Stimulated activated CD4-positive, alpha-beta T cell treated with anti-CD3 and anti-CD28 coated beads, Interleukin-15, amount 100 ng/mL, for 1 hour (primary cell): ENCODE measurements around the gene NUP210L.
A peak's percentile ranks its signal among the peaks of the same experiment; 100 is the strongest.

Source experiments
- DNase-seq, 2 donors: peaks; one replicate each; pipeline ENCODE4 v3.0.0-alpha.2; 2020; ENCODE audit warnings: low read depth in 1 of 2, low spot score in 1 of 2

The NUP210L gene

DNA sequence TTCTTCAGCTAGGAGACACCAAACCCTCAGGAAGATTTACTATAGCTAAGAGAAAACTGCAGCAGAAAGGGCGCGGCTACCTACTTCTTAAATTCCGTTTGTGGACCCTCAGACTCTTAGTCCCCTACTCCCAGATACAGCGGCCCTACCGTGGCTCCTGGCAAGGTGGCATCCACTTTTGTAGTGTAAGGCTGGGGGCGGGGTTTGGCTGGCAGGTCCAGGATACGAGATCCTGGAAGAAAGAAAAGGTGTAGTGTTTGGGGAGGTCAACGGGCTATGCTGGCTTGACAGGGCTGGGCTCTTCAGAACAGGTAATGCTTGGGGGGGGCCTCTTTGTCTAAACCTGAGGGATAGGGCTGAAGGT is 186.9 kb downstream of the NUP210L start:
- no peak for DNase-seq

DNA sequence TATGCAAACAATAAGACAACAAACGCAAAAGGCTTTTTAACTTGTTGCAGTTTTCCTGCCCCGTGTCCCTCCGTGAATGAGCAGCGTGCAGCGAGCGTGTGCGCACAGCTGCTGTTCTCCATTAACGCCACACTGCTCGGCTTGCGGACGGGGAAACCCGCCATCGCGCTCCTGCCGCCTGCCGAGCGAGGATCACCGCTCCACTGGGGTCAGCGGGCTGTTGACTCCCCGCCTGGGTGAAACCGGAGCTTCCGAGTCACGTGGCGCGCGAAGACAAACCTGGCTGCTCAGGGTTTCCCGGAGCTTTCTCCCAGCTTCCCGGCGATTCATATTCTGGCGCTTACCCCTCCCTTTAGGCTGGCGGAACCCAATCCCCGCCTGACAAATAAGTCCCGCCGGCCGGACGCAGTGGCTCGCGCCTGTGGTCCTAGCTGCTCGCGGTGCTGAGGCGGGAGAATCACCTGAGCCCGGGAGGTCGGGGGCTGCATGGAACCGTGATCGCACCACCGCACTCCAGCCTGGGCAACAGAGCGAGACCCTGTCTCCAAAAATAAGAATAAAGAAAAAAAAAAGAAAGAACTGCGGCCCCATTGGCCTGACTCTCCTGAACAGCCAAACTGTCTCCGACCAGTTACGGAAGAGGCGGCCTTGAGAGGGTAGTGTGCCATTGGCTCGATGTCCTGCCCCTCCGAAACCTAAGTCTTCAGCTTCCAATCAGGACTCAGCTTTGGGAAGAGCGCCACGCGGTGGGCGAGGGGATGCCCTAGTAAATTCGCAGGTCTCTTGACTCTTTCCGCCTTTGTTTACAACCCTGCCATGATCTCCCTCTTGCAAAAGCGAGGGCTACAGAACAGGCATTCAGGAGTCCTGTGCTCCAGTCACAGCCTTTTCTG is 187.5 kb downstream of the NUP210L start, which contains the start of gene CREB3L4:
Gene CREB3L4, plus strand, starts transcription at position 796 of the 893 bp plus-strand sequence. CDS start 624 bp downstream, outside the sequence.
- peak; percentile 63 to 67 for DNase-seq

DNA sequence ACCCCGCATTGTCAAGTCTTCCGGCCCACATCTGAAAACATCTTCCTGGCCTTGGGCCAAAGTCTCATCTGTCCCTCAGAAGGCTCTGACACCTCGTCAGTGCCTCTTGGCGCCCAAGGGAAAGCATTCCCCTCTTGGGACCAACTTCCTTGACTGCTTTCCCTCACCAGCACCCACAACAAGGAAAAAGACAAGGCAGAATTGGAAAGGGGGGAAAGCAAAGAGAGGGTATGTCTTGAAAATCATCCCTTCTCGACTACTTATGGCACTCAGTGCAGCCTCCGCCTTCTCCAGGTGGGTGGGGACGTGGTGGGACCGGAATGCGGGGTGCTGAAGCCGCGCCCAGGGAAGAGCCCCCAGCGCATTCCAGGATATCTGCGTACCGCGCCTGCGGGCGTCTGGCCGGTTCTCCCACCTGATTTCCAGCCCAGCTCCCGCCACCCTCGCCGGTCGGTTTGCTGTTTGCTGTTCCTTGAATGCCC is 191.0 kb downstream of the NUP210L start:
- no peak for DNase-seq

DNA sequence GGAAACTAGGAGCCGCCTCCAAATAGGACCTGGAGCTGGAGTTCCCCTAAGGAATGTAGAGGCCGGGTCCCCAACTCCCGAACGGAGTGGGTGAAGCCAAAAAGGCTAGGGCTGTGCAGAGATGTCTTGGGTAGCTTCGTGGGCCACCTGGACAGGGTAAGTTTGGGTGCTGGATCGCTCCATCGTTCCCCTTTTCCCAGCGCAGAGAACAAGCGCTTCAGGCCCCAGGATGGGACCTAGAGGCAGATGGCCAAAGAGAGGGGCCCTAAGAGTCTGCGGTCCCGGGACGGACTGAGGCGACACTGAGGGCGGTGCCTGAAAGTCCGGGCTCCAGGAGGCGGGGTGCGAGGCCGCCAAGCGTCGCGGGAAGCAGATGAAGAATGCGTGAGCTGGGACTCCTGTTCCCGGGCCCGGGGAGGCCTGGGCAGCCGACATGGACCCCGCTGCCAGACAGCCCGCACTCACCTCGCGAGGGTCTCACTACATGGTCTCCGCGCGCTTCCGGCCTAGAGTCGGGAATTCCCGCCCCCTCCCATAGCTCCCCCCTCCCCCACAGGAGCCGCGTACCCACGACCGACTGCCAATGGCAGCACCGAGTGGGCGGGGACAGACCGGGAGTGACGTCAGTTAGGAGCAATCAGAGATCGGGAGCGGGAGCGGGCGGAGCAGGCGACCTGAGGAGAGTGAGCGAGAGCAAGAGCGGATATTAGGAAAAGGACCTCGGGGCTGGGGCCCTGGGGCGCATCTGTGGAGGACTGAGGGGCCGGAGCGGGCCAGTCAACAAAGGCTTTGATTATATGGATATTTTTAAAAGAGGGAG is 191.6 kb downstream of the NUP210L start, which contains the start of gene SLC39A1:
Gene SLC39A1, minus strand, starts transcription at position 508 of the 820 bp plus-strand sequence. CDS start 822 bp downstream, outside the sequence.
- DNase-seq: peak; percentile 82 to 86

DNA sequence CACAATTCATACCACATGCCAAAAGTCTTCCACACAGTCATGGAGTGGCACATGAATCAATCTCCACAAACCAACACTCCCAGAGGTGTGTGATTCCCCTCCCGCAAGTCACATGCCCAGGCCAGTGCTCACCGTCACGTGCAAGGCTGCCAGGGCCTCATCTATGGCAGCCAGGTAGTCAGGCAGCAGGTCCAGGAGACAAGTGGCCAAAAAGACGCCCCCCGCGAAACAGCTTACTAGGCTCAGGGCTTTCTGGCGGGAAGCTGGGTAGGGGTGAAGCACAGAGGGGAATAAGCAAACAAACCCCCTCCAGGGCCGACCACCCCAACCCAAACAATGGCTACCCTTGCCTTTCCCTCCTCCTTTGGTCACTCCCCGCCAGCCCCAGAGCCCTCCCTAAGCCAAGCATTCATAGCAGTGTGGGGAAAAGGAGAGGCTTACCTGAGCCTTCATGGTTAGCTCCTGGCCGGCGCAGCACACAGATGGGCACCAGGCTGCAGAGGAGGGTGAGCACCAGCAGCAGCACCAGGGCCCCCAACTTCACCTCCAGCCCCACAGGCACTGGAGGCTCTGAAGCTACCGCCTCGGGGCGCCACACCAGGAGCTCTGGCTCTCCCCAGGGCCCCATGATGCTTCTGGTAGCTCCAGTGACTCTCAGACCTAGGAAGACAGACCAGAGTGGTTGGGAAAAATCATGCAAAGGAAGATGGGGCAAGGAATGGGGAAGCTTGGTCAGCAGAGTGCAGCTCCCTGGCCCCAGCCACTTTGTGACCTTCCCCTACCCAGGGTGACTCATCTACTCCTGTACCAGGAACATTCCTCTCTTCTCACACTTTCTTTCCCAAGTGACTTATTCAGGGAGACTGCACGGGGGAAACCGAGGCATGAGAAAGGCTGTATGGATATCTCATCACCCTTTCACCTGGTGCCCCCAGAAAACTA is 192.5 kb downstream of the NUP210L start:
- DNase-seq: no peak

DNA sequence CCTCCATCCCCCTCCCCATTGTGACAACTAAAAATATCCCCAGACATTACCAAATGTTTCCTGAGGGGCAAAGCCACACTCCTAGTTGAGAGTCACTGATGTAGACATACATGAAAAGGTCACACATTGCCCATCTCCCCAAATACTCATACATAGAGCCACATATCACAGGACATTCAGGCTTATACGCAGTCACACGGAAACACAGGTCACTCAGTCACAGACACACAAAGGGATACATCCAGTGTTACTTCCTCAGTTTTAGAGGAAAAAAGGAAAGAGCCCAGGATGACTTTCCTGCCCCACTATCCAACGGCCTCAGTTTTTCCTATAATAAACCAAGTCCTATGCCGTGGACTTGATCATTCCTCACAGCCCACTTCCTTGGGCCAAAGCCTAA is 193.5 kb downstream of the NUP210L start:
- no peak for DNase-seq

DNA sequence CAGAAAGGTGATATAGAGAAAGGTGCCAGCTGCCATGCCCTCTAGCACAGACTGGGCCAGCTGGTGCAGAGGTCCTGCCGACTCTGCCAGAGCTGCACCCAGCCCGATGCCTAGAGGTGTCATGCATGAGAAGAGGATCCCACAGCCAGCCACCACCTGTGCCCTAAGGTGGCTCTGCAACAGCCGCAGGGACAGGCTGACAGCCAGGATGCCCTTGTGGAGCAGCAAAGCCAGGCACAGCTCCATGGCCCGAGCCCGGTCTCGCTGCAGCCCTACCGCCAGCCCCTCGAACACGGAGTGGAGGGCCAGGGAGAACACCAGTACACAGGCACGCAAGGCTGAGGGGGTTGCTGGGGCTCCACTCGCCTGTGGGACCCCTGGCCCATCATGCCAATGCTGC is 194.7 kb downstream of the NUP210L start:
- no peak for DNase-seq

DNA sequence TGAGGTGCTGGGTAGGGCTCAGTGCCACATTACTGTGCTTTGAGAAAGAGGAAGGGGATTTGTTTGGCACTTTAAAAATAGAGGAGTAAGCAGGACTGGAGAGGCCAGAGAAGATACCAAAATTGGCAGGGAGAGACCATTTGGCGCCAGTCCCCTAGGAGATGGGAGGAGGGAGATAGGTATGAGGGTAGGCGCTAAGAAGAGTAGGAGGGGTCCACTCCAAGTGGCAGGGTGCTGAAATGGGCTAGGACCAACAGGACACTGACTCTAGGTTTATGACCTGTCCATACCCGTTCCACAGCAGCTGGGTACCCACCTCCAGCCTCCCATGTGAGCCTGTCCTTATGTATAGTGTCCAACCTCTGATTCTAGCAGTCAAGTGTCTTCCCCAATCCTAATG is 195.4 kb downstream of the NUP210L start:
- DNase-seq: no peak

DNA sequence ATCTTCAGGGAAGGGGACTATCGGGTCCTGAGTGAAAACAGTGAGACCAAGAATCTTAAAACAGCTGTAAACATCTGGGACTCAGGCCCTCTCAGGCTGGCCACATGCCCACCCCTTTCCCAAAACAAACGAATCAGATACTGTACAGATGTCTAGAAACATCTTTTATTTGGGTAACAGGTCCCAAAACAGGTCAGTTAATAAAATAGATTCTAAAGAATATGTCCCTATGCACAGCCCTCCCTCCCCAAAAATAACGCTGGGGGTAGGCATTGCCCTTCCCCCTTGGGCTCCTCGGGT is 196.0 kb downstream of the NUP210L start:
- DNase-seq: no peak

DNA sequence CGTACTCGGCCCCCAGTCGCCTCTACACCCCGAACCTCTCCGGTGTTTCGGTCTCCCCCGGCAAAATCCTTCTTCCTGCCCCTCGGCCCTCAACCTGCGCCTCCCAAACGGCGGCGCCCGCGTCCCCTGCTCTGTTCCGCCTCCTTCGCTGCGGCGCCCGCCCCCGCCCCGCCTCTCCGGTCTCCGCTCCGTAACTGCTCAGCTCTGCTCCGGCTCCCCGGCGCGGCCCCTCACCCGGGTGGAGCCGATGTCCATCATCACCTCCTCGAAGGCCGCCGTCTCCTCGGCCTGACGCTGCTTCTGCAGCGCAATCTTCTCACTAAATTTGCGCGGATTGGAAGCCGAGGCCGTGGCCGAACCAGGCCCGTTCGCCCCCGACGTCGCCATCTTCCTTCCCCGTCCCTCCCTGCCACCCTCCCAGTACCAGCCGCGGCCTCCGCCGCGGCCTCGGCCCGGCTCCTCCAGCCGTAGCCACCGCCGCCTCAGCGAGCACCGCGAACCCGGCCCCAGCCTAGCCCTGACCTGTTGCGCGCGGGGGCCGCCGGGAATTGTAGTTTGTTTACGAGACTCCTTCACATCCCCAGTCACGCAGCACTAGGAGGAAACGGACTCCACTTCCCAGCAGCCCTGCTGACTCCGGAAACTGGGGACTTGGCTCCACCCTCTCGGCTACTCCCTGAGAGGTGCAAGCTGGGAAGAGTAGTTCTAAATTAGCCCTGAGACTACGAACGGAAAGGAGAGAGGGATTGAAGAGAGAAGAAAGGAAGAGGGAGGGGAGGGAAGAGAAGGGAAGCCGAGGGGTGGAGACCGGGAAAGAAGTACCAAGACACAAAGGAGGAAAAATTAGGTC is 196.5 kb downstream of the NUP210L start, which contains the start of gene CRTC2:
Gene CRTC2, minus strand, starts transcription at position 502 of the 850 bp plus-strand sequence. Its CDS starts 115 bp downstream, at position 387.
- DNase-seq: peak; percentile 90 to 91

DNA sequence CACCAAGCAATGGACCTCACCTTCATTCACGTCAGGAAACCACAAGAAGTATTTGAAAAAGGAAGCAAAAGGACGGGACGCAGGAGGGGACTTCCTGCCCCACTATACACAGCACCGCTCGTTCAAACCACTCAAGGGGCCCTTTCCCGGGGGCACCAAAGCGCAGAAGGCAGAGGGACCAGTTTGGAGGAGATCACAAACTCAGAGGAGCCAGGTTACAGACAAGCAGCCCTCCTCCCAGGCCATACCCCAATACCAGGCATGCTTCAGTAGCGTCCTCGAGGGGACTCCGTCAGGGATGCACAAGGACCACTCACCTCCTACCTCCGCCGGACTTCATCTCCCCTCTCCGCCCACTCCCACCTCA is 197.1 kb downstream of the NUP210L start:
- no peak for DNase-seq

DNA sequence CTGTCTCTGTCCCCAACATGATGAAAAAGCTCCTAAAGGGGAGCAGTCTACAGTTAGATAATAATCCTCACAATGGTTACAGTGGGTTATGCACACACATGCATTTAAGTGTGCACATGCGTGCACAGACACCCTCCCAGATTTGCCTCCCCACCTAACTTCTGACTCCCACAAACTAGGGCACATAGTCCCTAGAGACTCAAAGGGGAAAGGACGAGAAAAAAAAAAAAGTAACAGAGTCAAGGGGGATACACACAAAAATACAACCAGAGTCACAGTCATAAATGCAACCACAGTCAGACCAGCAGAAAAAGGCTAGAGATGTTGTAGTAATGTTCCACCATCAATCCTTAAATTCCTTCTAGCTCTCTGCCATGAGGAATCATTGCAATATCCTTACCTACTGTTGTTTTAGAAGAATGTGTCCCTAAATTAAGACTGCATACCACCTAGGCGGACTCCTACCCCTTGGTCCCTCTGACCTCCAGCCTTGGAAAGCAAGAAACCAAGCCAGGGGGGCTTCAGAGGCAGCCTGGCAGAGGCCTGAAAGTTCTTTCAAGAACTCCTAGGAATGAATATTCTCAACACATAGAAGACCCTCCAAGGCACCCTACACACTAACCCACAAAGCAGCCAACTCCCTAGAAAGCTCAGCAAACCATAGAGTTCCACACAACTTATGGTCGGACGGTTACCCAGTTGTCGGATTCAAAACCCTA is 197.7 kb downstream of the NUP210L start:
- no peak for DNase-seq

DNA sequence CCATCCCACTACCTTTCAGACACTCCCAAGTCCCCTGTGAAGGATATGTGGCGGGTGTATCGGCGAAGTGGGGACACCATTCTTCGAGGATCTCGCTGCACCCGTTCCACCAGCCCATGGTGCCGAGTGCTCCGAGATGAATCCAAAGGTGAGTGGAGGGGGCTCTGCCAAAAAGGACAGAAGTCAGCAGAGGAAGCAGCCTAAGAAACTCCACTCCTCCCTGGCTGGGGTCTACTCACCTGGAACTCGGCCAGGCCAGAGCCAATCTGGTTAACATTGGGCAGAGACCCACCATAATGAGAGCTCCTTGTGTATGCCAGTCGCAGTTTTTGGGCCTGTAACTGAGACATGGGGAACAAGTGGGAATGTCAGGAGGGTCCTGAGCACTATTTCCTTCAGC is 200.0 kb downstream of the NUP210L start:
- DNase-seq: no peak

DNA sequence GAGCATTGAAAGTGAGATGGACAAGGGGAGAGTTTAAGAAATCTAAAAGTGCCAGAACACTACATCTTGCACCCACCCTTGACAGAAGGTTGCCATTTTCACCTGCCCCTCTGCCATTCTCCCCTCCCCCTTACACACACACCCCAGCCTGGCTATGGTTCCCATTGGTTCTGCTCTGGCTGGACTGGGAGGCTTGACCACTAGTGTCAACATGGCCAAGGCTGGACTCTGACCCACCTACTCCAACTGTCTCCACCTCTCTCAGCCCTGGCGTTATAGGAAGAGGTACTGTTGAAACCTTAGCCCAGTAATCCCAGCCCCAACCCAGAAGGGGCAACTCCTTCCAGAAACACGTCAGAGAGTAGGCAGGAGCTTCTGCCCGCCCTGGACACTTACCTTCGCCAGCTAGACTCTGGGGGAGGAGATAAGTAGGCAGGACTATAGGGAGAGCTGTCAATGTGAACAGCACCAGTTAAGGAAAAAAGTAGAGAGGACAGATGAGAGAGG is 201.0 kb downstream of the NUP210L start:
- no peak for DNase-seq

DNA sequence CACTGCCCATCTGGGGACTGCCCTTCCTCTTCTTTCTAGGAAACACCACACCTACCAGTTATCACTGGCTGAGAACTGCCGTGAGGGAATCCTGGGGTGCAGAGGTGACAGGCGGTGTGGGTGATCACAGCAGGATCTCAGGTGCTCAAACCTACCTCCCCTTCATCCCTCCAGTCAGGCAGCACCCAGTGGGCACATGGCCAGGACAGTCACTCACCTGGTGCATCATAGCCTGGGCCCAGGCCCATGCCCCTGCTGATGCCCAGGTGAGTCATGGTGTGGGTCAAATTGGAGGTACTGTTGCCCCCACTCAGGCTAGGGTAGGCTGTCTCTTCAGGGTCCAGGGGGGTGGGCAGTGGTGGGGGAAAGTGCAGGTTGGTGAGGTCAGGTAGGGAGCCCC is 203.1 kb downstream of the NUP210L start:
- no peak for DNase-seq

DNA sequence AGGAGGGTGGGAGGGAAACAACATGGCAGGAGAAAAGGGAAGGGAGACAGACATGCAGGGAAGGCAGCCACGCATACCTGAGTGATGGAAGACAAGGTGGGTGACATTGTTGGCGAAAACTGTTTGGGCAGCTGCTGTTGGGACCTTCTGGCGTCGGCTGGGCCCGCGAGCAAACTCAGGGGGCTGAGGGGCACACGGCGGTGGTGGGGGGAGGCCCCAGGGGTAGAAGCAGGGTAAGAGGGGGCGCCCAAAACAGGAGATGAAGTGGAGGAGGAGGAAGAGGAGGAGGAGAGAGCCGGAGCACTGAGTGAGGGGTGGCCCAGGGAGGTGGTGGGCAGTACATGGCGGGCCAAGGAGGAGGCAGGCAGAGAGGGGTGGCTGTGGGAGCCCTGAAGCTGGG is 203.7 kb downstream of the NUP210L start:
- DNase-seq: no peak

DNA sequence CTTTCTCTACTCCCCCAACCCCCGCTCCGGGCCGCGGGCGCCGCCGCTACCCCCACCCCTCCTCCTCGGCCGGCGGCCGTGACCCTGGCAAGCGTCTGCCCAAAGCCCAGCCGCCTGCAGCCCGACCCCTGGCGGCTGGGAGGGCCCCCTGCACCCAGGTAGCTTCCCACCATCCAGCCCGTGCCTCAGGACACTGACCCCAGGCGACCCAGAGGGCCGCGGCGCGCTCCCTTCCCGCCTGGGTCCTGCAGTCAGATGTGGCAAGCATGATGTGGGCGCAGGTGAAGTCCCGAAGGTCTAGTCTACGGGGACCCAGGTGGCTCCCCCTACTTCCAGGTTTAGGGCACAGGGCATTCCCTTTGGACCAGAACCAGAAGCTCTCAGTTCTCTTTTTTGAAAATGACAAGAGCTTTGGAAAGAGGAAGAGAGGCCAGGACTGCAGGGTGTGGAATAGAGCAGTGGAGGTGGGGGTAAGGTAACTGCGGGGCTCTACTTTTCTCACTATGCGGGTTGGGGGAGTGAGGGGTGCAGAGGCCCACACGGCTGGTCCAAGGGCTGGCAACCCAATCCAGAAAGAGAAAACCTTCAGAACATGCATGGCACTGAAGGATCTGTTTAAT is 208.1 kb downstream of the NUP210L start, which contains the start of gene DENND4B:
Gene DENND4B, minus strand, starts transcription at position 97 of the 620 bp plus-strand sequence. CDS start 2,344 bp downstream, outside the sequence.
- peak; percentile 51 to 69 for DNase-seq
